Liver (tissue), 9 donors: ENCODE data around the gene SLX4. TPM values are rescaled to one million over a fixed set of nuclear protein-coding genes. Genes with fewer than 3 reads are reported as not detected.

ENCODE experiments used
- DNase-seq: peaks from one replicate; pipeline ENCODE4 v3.0.0-alpha.2; 2017; ENCODE audit warnings: low spot score
- H3K27ac ChIP-seq, 2 donors: one replicate each; pipeline ENCODE4 v1.7.0; 2013; ENCODE audit warnings: inconsistent platforms in 2 of 2, low read length in 2 of 2, control low read depth in 1 of 2, low read depth in 1 of 2, mild to moderate bottlenecking in 1 of 2
- H3K27me3 ChIP-seq, 4 donors: one replicate each; pipeline versions ENCODE4 v1.6.1 to v1.7.0; 2013; ENCODE audit warnings: low read length in 3 of 4, inconsistent platforms in 1 of 4, mild to moderate bottlenecking in 1 of 4, moderate library complexity in 1 of 4; ENCODE audit not compliant: control insufficient read depth in 4 of 4, insufficient read depth in 4 of 4
- H3K36me3 ChIP-seq, 4 donors: one replicate each; pipeline versions ENCODE4 v1.6.1 to v1.7.0; 2013; ENCODE audit warnings: low read length in 3 of 4, mild to moderate bottlenecking in 3 of 4, low read depth in 1 of 4, moderate library complexity in 1 of 4; ENCODE audit not compliant: control insufficient read depth in 4 of 4, insufficient read depth in 3 of 4
- H3K4me1 ChIP-seq, 4 donors: one replicate each; pipeline versions ENCODE4 v1.6.1 to v1.7.0; 2013; ENCODE audit warnings: low read length in 3 of 4, mild to moderate bottlenecking in 3 of 4, moderate library complexity in 1 of 4; ENCODE audit not compliant: control insufficient read depth in 4 of 4, insufficient read depth in 4 of 4
- H3K4me3 ChIP-seq, 3 donors: one replicate each; pipeline versions ENCODE4 v1.6.1 to v1.7.0; 2013; ENCODE audit warnings: low read length in 3 of 3, control low read depth in 1 of 3, low read depth in 1 of 3, mild to moderate bottlenecking in 1 of 3
- H3K9ac ChIP-seq, 2 donors: one replicate each; pipeline ENCODE4 v1.7.0; 2013; ENCODE audit warnings: low read length in 2 of 2, mild to moderate bottlenecking in 2 of 2, moderate library complexity in 2 of 2, control low read depth in 1 of 2, low read depth in 1 of 2
- H3K9me3 ChIP-seq, 4 donors: one replicate each; pipeline versions ENCODE4 v1.6.1 to v1.7.0; 2013; ENCODE audit warnings: low read length in 3 of 4; ENCODE audit not compliant: control insufficient read depth in 4 of 4
- ATF3 ChIP-seq: IDR thresholded peaks from 2 replicates; pipeline ENCODE4 v1.6.1; 2016; ENCODE audit warnings: antibody characterized with exemption
- FOXA1 ChIP-seq: IDR thresholded peaks from 2 replicates; pipeline ENCODE4 v1.6.1; 2016; ENCODE audit warnings: antibody characterized with exemption
- FOXA2 ChIP-seq: IDR thresholded peaks from 2 replicates; pipeline ENCODE4 v1.6.1; 2016; ENCODE audit warnings: antibody characterized with exemption
- GABPA ChIP-seq, 2 donors: IDR thresholded peaks in 1 of 2; conservative IDR thresholded peaks in 1 of 2; 2 replicates each; pipeline ENCODE4 v1.6.1; 2016; ENCODE audit warnings: antibody characterized with exemption in 2 of 2, mild to moderate bottlenecking in 1 of 2, moderate library complexity in 1 of 2
- HNF4A ChIP-seq, 2 donors: conservative IDR thresholded peaks; 2 replicates each; pipeline ENCODE4 v1.6.1; 2016; ENCODE audit warnings: antibody characterized with exemption in 2 of 2, mild to moderate bottlenecking in 2 of 2
- HNF4G ChIP-seq: IDR thresholded peaks from 2 replicates; pipeline ENCODE4 v1.6.1; 2016; ENCODE audit warnings: antibody characterized with exemption
- JUND ChIP-seq, 2 donors: IDR thresholded peaks; 2 replicates each; pipeline ENCODE4 v1.6.1; 2016; ENCODE audit warnings: antibody characterized with exemption in 2 of 2
- MAX ChIP-seq: IDR thresholded peaks from 2 replicates; pipeline ENCODE4 v1.6.1; 2016; ENCODE audit warnings: antibody characterized with exemption
- NR2F2 ChIP-seq: IDR thresholded peaks from 2 replicates; pipeline ENCODE4 v1.6.1; 2016; ENCODE audit warnings: antibody characterized with exemption
- REST ChIP-seq: IDR thresholded peaks from 2 replicates; pipeline ENCODE4 v1.6.1; 2016; ENCODE audit warnings: antibody characterized with exemption, mild to moderate bottlenecking
- RXRA ChIP-seq, 2 donors: IDR thresholded peaks; 2 replicates each; pipeline ENCODE4 v1.6.1; 2017 to 2018; ENCODE audit warnings: antibody characterized with exemption in 2 of 2, mild to moderate bottlenecking in 1 of 2
- SP1 ChIP-seq: IDR thresholded peaks from 2 replicates; pipeline ENCODE4 v1.6.1; 2018; ENCODE audit warnings: antibody characterized with exemption, mild to moderate bottlenecking
- TAF1 ChIP-seq: conservative IDR thresholded peaks from 2 replicates; pipeline ENCODE4 v1.6.1; 2016; ENCODE audit warnings: antibody characterized with exemption, mild to moderate bottlenecking
- YY1 ChIP-seq: IDR thresholded peaks from 2 replicates; pipeline ENCODE4 v1.6.1; 2016; ENCODE audit warnings: antibody characterized with exemption, mild to moderate bottlenecking
- WGBS: extraction: QIAGEN DNeasy Blood & Tissue Kit; methylation state at CpG from one replicate; pipeline ENCODE4 v1.1.7; 2013; 5-methylcytosine and 5-hydroxymethylcytosine counted together
- polyA plus RNA-seq, 2 donors: library from polyadenylated mRNA; stranded (reverse) in 1 of 2; unstranded in 1 of 2; fragments of 200-250 nt in 1 of 2; fragments of >200 nt in 1 of 2; fragmentation: Nextera tagmentation in 1 of 2; extraction: Ambion mirVana in 1 of 2; gene quantifications; one replicate each; pipeline versions ENCODE4 v1.2.1 to v1.2.3, GENCODE V29; 2013 to 2015
- total RNA-seq, 2 donors: library from RNA; depleted of rRNA; stranded (reverse); fragments of >200 nt; gene quantifications; one replicate each; pipeline ENCODE4 v1.2.3, GENCODE V29; 2014
- TF ChIP-seq, protein P1 (sequence below): IDR thresholded peaks from 2 replicates; pipeline ENCODE4 v1.6.1; 2016; ENCODE audit warnings: antibody characterized with exemption
- donor health status: healthy.
- donor health status: healthy.
- donor health status: healthy.
- donor health status: healthy.
- donor health status: healthy.

The SLX4 gene
- total and polyA plus RNA-seq, 4 donors = 0.32 to 4.9 (median 1.3) TPM

GRCh38 chr16:3642397-3643094 is 31.1 kb upstream of the SLX4 start:
- Histone ChIP-seq H3K9ac (no peak overlapping the region), H3K4me1 (peaks cover 0 to 11% (median 5%) of the 10 kb centered on the region in 4 donors), H3K27me3 (no peaks in the 10 kb centered on the region), H3K9me3 (no peaks in the 10 kb centered on the region), H3K27ac (no peak overlapping the region), H3K36me3 (peaks cover 0 to 8% (median under 1%) of the 10 kb centered on the region in 4 donors), H3K4me3 (no peak overlapping the region)
- DNase-seq = no peak
- TF ChIP-seq FOXA2 = no peak
- TF ChIP-seq, protein P1, sequence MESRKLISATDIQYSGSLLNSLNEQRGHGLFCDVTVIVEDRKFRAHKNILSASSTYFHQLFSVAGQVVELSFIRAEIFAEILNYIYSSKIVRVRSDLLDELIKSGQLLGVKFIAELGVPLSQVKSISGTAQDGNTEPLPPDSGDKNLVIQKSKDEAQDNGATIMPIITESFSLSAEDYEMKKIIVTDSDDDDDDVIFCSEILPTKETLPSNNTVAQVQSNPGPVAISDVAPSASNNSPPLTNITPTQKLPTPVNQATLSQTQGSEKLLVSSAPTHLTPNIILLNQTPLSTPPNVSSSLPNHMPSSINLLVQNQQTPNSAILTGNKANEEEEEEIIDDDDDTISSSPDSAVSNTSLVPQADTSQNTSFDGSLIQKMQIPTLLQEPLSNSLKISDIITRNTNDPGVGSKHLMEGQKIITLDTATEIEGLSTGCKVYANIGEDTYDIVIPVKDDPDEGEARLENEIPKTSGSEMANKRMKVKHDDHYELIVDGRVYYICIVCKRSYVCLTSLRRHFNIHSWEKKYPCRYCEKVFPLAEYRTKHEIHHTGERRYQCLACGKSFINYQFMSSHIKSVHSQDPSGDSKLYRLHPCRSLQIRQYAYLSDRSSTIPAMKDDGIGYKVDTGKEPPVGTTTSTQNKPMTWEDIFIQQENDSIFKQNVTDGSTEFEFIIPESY = no peak
- no peak for TF ChIP-seq REST
- TF ChIP-seq MAX = no peak
- no peak for TF ChIP-seq YY1
- TF ChIP-seq HNF4A (conservative IDR thresholded peaks at IDR 0.05) = no peak
- TF ChIP-seq GABPA (IDR thresholded peaks at IDR 0.05 in 1 of 2, conservative IDR thresholded peaks at IDR 0.05 in 1 of 2) = no peak
- TF ChIP-seq RXRA (IDR thresholded peaks at IDR 0.05) = no peak
- no peak for TF ChIP-seq ATF3
- no peak for TF ChIP-seq JUND (IDR thresholded peaks at IDR 0.05)
- no peak for TF ChIP-seq SP1
- TF ChIP-seq HNF4G = no peak
- no peak for TF ChIP-seq TAF1
- 90% methylated on average over 21 of the region's 21 CpGs for WGBS

DNA sequence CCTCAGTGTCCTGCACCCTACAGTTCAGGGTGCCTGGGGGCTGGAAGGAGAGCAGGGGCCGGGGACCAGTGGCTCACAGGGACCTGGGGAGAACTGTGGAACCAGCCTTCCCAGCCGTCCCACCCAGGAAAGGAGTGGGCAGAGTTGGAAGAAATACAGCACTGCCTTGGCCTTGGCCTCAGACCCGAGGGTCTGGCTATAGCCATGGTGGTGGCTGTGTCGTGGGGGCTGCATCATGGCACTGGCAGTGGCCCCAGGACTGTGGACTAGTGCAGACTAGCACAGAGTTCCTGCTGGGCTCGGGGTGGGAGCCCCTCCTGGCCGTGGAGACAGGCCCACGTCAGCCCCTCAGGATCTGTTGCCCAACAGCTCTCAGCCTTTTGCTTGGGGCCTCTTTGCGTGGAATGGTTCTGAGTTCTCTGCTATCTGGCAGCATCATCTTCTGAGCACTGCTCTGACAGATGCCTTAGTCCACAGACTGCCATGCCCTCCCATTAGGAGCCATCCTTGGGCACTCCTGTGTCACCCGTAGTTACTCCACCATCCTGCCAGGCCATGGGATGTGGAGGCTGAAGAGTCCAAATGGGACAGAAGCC is 30.5 kb upstream of the SLX4 start:
- no peaks in the 10 kb centered on the region for H3K9me3 ChIP-seq
- 96% methylated on average over 9 of the region's 9 CpGs for WGBS
- H3K4me3 ChIP-seq = no peak overlapping the region
- peaks cover 0 to 13% (median 5%) of the 10 kb centered on the region in 4 donors for H3K4me1 ChIP-seq
- H3K27me3 ChIP-seq = no peaks in the 10 kb centered on the region
- no peak overlapping the region for H3K27ac ChIP-seq
- no peak for DNase-seq
- no peak overlapping the region for H3K9ac ChIP-seq
- peaks cover 0 to 8% (median under 1%) of the 10 kb centered on the region in 4 donors for H3K36me3 ChIP-seq
- no peak for TF ChIP-seq HNF4G
- no peak for TF ChIP-seq NR2F2
- TF ChIP-seq JUND (IDR thresholded peaks at IDR 0.05) = no peak
- TF ChIP-seq MAX = no peak
- no peak for TF ChIP-seq FOXA2
- TF ChIP-seq FOXA1 = no peak
